ENCODE data around the gene FAAH2. TPM values are rescaled to one million over a fixed set of nuclear protein-coding genes. Genes with fewer than 3 reads are reported as not detected.

FAAH2 gene
- total and polyA plus RNA-seq, 8 donors = 2.6 to 17.3 (median 7.2) TPM; not detected in 1

DNA sequence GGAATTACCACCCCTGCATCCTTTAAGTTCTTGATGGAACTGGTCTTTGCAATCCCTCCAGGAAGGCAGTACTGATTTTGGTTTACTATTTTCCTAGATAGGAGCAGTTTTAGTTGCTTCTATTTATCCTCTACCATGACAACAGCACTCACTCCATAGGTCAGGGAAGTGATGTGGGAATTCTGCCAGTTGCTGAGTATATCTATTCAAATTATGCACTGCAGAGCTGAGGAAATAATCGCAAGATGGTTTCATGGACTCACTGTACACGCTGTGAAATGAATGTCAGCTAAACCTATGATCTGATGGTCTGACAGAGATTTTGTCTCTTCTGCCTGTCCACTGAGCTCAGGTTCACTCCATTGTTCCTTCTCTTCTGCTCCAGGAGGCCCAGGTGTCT, 135.8 kb downstream of the FAAH2 start:
- H3K36me3 ChIP-seq = no peaks in the 10 kb centered on the region
- TF ChIP-seq POLR2AphosphoS5 (IDR thresholded peaks at IDR 0.05) (no peak), POLR2A (IDR thresholded peaks at IDR 0.05) (no peak), EP300 (IDR thresholded peaks at IDR 0.05) (no peak)
- TF ChIP-seq, protein P1, sequence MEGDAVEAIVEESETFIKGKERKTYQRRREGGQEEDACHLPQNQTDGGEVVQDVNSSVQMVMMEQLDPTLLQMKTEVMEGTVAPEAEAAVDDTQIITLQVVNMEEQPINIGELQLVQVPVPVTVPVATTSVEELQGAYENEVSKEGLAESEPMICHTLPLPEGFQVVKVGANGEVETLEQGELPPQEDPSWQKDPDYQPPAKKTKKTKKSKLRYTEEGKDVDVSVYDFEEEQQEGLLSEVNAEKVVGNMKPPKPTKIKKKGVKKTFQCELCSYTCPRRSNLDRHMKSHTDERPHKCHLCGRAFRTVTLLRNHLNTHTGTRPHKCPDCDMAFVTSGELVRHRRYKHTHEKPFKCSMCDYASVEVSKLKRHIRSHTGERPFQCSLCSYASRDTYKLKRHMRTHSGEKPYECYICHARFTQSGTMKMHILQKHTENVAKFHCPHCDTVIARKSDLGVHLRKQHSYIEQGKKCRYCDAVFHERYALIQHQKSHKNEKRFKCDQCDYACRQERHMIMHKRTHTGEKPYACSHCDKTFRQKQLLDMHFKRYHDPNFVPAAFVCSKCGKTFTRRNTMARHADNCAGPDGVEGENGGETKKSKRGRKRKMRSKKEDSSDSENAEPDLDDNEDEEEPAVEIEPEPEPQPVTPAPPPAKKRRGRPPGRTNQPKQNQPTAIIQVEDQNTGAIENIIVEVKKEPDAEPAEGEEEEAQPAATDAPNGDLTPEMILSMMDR (IDR thresholded peaks at IDR 0.05) = no peak
- 76 to 94% (median 84%) methylated on average over 2 of the region's 2 CpGs for WGBS, 5 donors
- peaks cover 0 to 9% (median 0%) of the 10 kb centered on the region in 4 donors for H3K9me3 ChIP-seq
- DNase-seq = no peak
- intact Hi-C loops (cut with DNase I; ENCODE audit: low total_unique reads) = no loop called here
- H3K27ac ChIP-seq = no peak overlapping the region
- H3K4me3 ChIP-seq = no peak overlapping the region
- H3K27me3 ChIP-seq = no peaks in the 10 kb centered on the region
- no peaks in the 10 kb centered on the region for H3K4me1 ChIP-seq

DNA sequence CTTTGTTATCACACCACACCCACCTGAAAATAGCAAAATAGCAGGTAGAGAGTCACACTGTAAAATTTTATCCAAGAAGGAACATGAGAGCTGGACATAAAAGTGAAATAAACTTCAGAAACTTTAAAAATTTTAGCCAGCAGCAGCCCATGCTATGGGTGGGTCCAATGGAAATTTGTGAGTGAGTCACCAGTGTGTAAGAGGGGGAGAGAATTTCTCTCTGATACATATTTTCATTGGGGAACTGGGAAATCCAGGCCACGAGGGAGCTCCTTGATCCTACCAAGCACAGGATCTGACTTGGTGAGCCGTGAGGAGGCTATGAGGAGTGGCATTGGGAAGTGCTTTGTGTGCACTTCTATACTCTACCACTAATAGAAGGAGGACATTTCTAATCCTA, 136.3 kb downstream of the FAAH2 start:
- TF ChIP-seq EP300 (IDR thresholded peaks at IDR 0.05) (no peak), POLR2A (IDR thresholded peaks at IDR 0.05) (no peak), POLR2AphosphoS5 (IDR thresholded peaks at IDR 0.05) (no peak)
- TF ChIP-seq, protein P1 (IDR thresholded peaks at IDR 0.05) = no peak
- intact Hi-C loops (cut with DNase I; ENCODE audit: low total_unique reads) = no loop called here
- 71 to 96% (median 89%) methylated on average over 2 of the region's 2 CpGs for WGBS, 5 donors

DNA sequence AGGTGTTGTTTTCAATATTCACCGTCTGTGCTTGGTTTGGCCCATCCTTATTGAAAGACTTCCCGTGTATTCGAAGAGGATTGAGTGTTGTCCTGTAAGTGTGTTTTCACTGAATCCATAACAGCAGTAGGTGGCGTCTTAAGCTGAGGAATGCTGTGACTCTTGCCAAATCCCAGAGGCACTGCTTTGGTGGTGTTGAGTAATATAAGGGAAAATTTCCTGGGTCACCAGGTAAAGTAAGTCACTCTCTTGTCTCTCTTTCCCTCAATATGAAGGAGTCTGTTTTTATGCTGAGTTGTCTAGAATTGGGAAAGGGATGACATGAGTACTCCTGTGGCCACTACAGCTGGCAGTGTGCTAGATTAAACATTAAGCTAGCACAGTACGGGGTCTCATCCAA, 158.6 kb downstream of the FAAH2 start:
- 65 to 78% (median 68%) methylated on average over 4 to 5 of the region's 5 CpGs for WGBS, 5 donors
- Histone ChIP-seq H3K27me3 (no peaks in the 10 kb centered on the region), H3K36me3 (no peaks in the 10 kb centered on the region), H3K9me3 (peaks cover 0 to 5% (median 2%) of the 10 kb centered on the region in 4 donors), H3K4me1 (no peaks in the 10 kb centered on the region), H3K27ac (no peak overlapping the region), H3K4me3 (no peak overlapping the region)
- no peak for DNase-seq
- TF ChIP-seq POLR2AphosphoS5 (IDR thresholded peaks at IDR 0.05) (no peak), POLR2A (IDR thresholded peaks at IDR 0.05) (no peak), EP300 (IDR thresholded peaks at IDR 0.05) (no peak)
- TF ChIP-seq, protein P1 (IDR thresholded peaks at IDR 0.05) = no peak
- intact Hi-C loops (cut with DNase I; ENCODE audit: low total_unique reads) = no loop called here

More for the DNA sequence above, 136.3 kb downstream of the FAAH2 start:
- Histone ChIP-seq H3K27ac (no peak overlapping the region), H3K4me3 (no peak overlapping the region), H3K27me3 (no peaks in the 10 kb centered on the region), H3K4me1 (no peaks in the 10 kb centered on the region), H3K36me3 (no peaks in the 10 kb centered on the region), H3K9me3 (peaks cover 0 to 8% (median 0%) of the 10 kb centered on the region in 4 donors)
- no peak for DNase-seq

DNA sequence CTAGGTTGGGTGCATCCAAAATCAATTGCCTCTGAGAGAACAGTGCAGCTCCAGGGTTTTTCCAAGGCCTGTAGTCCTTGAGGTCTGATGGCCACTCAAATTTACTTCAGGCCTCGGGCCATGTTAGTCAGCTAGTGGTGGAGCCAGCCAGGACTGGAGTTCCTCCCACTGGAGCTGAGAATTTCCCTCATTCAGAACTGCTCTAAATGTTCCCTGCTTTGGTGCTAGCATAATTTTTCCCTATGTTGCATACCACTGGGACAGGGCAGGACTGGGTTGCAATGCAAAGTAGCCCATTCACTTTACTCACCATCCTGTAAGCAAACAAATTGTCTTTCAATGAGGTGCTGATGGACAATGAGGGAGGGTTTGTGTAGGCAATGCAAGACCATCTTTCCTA, 159.3 kb downstream of the FAAH2 start:
- WGBS, 5 donors = 54 to 92% (median 77%) methylated on average over 1 of the region's 1 CpG; no CpG with 5 or more reads in 1 of the 5 donors
- DNase-seq = no peak
- Histone ChIP-seq H3K27me3 (no peaks in the 10 kb centered on the region), H3K4me1 (no peaks in the 10 kb centered on the region), H3K9me3 (peaks cover 0 to under 1% (median 0%) of the 10 kb centered on the region in 4 donors), H3K4me3 (no peak overlapping the region), H3K36me3 (no peaks in the 10 kb centered on the region), H3K27ac (no peak overlapping the region)
- TF ChIP-seq POLR2A (IDR thresholded peaks at IDR 0.05) = no peak
- intact Hi-C loops (cut with DNase I; ENCODE audit: low total_unique reads) = no loop called here

DNA sequence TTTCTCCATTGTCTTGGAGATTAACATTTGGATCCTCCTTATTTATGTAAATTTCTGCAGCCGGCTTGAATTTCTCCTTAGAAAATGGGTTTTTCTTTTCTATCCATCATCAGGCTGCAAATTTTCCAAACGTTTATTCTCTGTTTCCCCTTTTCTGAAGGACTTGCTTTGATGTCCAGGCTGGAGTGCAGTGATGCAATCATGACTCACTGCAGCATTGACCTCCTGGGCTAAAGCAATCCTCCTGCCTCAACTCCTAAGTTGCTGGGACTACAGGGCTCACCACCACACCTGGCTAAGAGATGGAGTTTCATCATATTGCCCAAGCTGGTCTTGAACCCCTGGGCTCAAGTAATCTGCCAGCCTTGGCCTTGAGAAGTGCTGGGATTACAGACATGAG, 161.3 kb downstream of the FAAH2 start:
- Histone ChIP-seq H3K9me3 (no peaks in the 10 kb centered on the region), H3K4me3 (no peak overlapping the region), H3K27me3 (no peaks in the 10 kb centered on the region), H3K36me3 (no peaks in the 10 kb centered on the region), H3K27ac (no peak overlapping the region), H3K4me1 (no peaks in the 10 kb centered on the region)
- TF ChIP-seq POLR2A (IDR thresholded peaks at IDR 0.05) (no peak), POLR2AphosphoS5 (IDR thresholded peaks at IDR 0.05) (no peak), EP300 (IDR thresholded peaks at IDR 0.05) (no peak)
- TF ChIP-seq, protein P1 (IDR thresholded peaks at IDR 0.05) = no peak
- intact Hi-C loops (cut with DNase I; ENCODE audit: low total_unique reads) = no loop called here
- DNase-seq = no peak
- WGBS, 5 donors = 64 to 83% (median 79%) methylated on average over 2 of the region's 2 CpGs
